Fibroblast of mammary gland (primary cell): ENCODE measurements around the gene HMGCR.
"Not testable (repeated sequence)": the region's sequence is repeated elsewhere in the genome, so short reads cannot be mapped to it uniquely, and the experiment has no call there.

Experiments
- DNase-seq: peaks from one replicate; pipeline ENCODE4 v3.0.0-alpha.2; 2010; ENCODE audit warnings: low read depth
- H3K4me3 ChIP-seq: 2 replicates; pipeline ENCODE4 v1.5.1; 2011; ENCODE audit warnings: low read depth, mild to moderate bottlenecking, low read length, moderate library complexity; ENCODE audit not compliant: control insufficient read depth
- CTCF ChIP-seq: conservative IDR thresholded peaks from 2 replicates; pipeline ENCODE4 v1.5.1; 2011; ENCODE audit warnings: low read depth, low read length, inconsistent platforms; ENCODE audit not compliant: control insufficient read depth, insufficient read depth

HMGCR gene

GRCh38 chr5:75336615-75337336 lies at the start of gene HMGCR:
TSS of gene HMGCR (plus strand) at chr5:75337220. CDS start at chr5:75342606, 5,386 bp downstream.
- peak; percentile 100 for DNase-seq
- peak; percentile 28 for TF ChIP-seq CTCF
- peak within 1 kb of the TSS; percentile 89 for H3K4me3 ChIP-seq

- not testable (repeated sequence) for H3K4me3 ChIP-seq
These were observed 45.2 kb upstream of the HMGCR start for GRCh38 chr5:75291844-75292243.

GRCh38 chr5:75300084-75300483 lies 36.9 kb upstream of the HMGCR start:
- no peak for DNase-seq
- no peak for TF ChIP-seq CTCF
- no peak overlapping the region for H3K4me3 ChIP-seq

More at GRCh38 chr5:75291844-75292243, 45.2 kb upstream of the HMGCR start:
- not testable (repeated sequence) for DNase-seq

- DNase-seq: no peak
- no peak for TF ChIP-seq CTCF
- no peak overlapping the region for H3K4me3 ChIP-seq
These were observed 33.6 kb upstream of the HMGCR start for GRCh38 chr5:75303419-75303818.

- not testable (repeated sequence) for DNase-seq, H3K4me3 ChIP-seq
These were observed 32.5 kb upstream of the HMGCR start for GRCh38 chr5:75304486-75304885.

GRCh38 chr5:75306746-75307145 lies 30.3 kb upstream of the HMGCR start:
- no peak for TF ChIP-seq CTCF
- peak; percentile 47 for DNase-seq
- H3K4me3 ChIP-seq: no peak overlapping the region

GRCh38 chr5:75310212-75310611 lies 26.8 kb upstream of the HMGCR start:
- TF ChIP-seq CTCF: no peak
- H3K4me3 ChIP-seq: no peak overlapping the region
- no peak for DNase-seq

- not testable (repeated sequence) for DNase-seq, H3K4me3 ChIP-seq
These were observed 17.9 kb upstream of the HMGCR start for GRCh38 chr5:75319148-75319547.

- no peak for TF ChIP-seq CTCF
- no peak overlapping the region for H3K4me3 ChIP-seq
- DNase-seq: no peak
These were observed 17.4 kb upstream of the HMGCR start for GRCh38 chr5:75319638-75320037.
